C4-2B (cell line): Measurements from ENCODE around the gene C2CD4C.

Experiments
- ZFX ChIP-seq: fragments of 450-650 bp; IDR thresholded peaks from 2 replicates; pipeline ENCODE4 v1.6.1; 2017
- TF ChIP-seq, protein P1 (sequence below): fragments of 450-650 bp; conservative IDR thresholded peaks from 2 replicates; pipeline ENCODE4 v1.5.1; 2017; ENCODE audit warnings: mild to moderate bottlenecking

DNA sequence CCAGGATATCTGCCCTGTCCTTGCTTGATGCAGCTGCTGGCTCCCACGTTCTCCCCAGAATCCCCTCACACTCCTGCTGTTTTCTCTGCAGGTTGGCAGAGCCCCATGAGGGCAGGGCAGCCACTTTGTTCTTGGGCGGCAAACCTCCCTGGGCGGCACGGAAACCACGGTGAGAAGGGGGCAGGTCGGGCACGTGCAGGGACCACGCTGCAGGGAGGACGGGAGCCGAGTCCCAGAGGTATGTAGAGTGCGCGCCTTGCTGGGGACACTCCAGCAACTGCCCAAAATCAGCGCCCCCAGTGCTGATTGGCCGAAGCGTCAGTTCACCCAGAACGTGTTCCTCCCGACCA, 34.1 kb downstream of the C2CD4C start:
- TF ChIP-seq, protein P1, sequence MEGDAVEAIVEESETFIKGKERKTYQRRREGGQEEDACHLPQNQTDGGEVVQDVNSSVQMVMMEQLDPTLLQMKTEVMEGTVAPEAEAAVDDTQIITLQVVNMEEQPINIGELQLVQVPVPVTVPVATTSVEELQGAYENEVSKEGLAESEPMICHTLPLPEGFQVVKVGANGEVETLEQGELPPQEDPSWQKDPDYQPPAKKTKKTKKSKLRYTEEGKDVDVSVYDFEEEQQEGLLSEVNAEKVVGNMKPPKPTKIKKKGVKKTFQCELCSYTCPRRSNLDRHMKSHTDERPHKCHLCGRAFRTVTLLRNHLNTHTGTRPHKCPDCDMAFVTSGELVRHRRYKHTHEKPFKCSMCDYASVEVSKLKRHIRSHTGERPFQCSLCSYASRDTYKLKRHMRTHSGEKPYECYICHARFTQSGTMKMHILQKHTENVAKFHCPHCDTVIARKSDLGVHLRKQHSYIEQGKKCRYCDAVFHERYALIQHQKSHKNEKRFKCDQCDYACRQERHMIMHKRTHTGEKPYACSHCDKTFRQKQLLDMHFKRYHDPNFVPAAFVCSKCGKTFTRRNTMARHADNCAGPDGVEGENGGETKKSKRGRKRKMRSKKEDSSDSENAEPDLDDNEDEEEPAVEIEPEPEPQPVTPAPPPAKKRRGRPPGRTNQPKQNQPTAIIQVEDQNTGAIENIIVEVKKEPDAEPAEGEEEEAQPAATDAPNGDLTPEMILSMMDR, result no peak
- no peak for TF ChIP-seq ZFX
